COR-L47 (cell line): ENCODE data around the gene SMIM9.

Experiments
- DNase-seq: peaks from one replicate; lab custom pipeline; 2025; lab: John Stamatoyannopoulos, UW

The SMIM9 gene

GRCh38 chrX:154815274-154815818 is 19.1 kb downstream of the SMIM9 start:
- no peak for DNase-seq

- DNase-seq = no peak
Observed at GRCh38 chrX:154813801-154814200, 20.7 kb downstream of the SMIM9 start.

GRCh38 chrX:154812341-154813101 is 21.9 kb downstream of the SMIM9 start:
- no peak for DNase-seq

GRCh38 chrX:154809939-154810665 is 24.4 kb downstream of the SMIM9 start:
- no peak for DNase-seq

- DNase-seq = no peak
Observed at GRCh38 chrX:154806837-154807501, 27.5 kb downstream of the SMIM9 start.

- no peak for DNase-seq
Observed at GRCh38 chrX:154805696-154806091, 28.8 kb downstream of the SMIM9 start.

GRCh38 chrX:154804957-154805695 is 29.3 kb downstream of the SMIM9 start, which contains the start of gene MPP1:
MPP1 (minus strand) TSS chrX:154805485; CDS start chrX:154805373, 112 bp downstream.
- DNase-seq = peak; percentile 15

GRCh38 chrX:154804261-154804956 is 30.1 kb downstream of the SMIM9 start:
- no peak for DNase-seq

GRCh38 chrX:154802947-154803346 is 31.5 kb downstream of the SMIM9 start:
- DNase-seq = no peak

GRCh38 chrX:154800478-154801210 is 33.8 kb downstream of the SMIM9 start:
- DNase-seq = no peak

GRCh38 chrX:154799556-154800348 is 34.7 kb downstream of the SMIM9 start:
- peak; percentile 91 for DNase-seq

- DNase-seq = no peak
Observed at GRCh38 chrX:154797006-154797405, 37.5 kb downstream of the SMIM9 start.

GRCh38 chrX:154795016-154795415 is 39.4 kb downstream of the SMIM9 start:
- DNase-seq = no peak

GRCh38 chrX:154793084-154793795 is 41.2 kb downstream of the SMIM9 start:
- DNase-seq = peak; percentile 26

- DNase-seq = no peak
Observed at GRCh38 chrX:154791939-154792338, 42.5 kb downstream of the SMIM9 start.

GRCh38 chrX:154791467-154791866 is 43.0 kb downstream of the SMIM9 start:
- no peak for DNase-seq

GRCh38 chrX:154785716-154786115 is 48.7 kb downstream of the SMIM9 start:
- no peak for DNase-seq

GRCh38 chrX:154784149-154784995 is 50.1 kb downstream of the SMIM9 start:
- no peak for DNase-seq
